H1 (cell line): ENCODE data around the gene CLDN24. TPM values are rescaled to one million over a fixed set of nuclear protein-coding genes. Genes with fewer than 3 reads are reported as not detected.

Source experiments
- CTCF ChIA-PET: fragments of 300-600 bp; sonication (Branson Sonifier 250); formaldehyde crosslinking; loops from one replicate; lab custom pipeline; 2021; ENCODE audit not compliant: partially characterized antibody; lab: Charles Lee
- POLR2A ChIA-PET: fragments of 300-600 bp; sonication (Branson Sonifier 250); formaldehyde crosslinking; loops from one replicate; lab custom pipeline; 2021; ENCODE audit warnings: inconsistent platforms; ENCODE audit not compliant: partially characterized antibody; lab: Charles Lee
- DNase-seq, 2 experiments: peaks; one replicate each; pipeline versions ENCODE4 v3.0.0 to v3.0.0-alpha.2; 2010 to 2022; ENCODE audit warnings: low spot score in 2 of 2, low read depth in 1 of 2, mixed read lengths in 1 of 2
- FAIRE-seq: peaks from 2 replicates; lab custom pipeline; 2011; peaks lifted over from hg19 to GRCh38; lab: Jason Lieb, UNC
- H2AFZ ChIP-seq: 2 replicates; pipeline ENCODE4 v1.8.1; 2012; ENCODE audit warnings: low read length, inconsistent platforms
- H2AK5ac ChIP-seq: 2 replicates; pipeline ENCODE4 v1.6.1; 2013; ENCODE audit warnings: low read depth, low read length
- H2BK120ac ChIP-seq: replicated peaks from 2 replicates; pipeline ENCODE3; 2013; ENCODE audit warnings: low read depth, low read length, inconsistent platforms
- H2BK12ac ChIP-seq: 2 replicates; pipeline ENCODE4 v1.6.1; 2013; ENCODE audit warnings: low read depth, low read length
- H2BK15ac ChIP-seq: 2 replicates; pipeline ENCODE4 v1.6.1; 2013; ENCODE audit warnings: low read length
- H2BK20ac ChIP-seq: 2 replicates; pipeline ENCODE4 v1.6.1; 2013; ENCODE audit warnings: low read length
- H2BK5ac ChIP-seq: 2 replicates; pipeline ENCODE4 v1.6.1; 2013; ENCODE audit warnings: low read depth, low read length
- H3K14ac ChIP-seq: 2 replicates; pipeline ENCODE4 v1.6.1; 2013; ENCODE audit warnings: inconsistent platforms; ENCODE audit not compliant: insufficient read length
- H3K18ac ChIP-seq: 2 replicates; pipeline ENCODE4 v1.6.1; 2013; ENCODE audit warnings: low read length; ENCODE audit errors: extremely low read depth
- H3K23ac ChIP-seq: 2 replicates; pipeline ENCODE4 v1.6.1; 2013; ENCODE audit warnings: inconsistent platforms; ENCODE audit not compliant: insufficient read length
- H3K23me2 ChIP-seq: 2 replicates; pipeline ENCODE4 v1.6.1; 2013; ENCODE audit warnings: low read depth, low read length
- H3K27ac ChIP-seq: 2 replicates; pipeline ENCODE4 v1.6.1; 2011; ENCODE audit warnings: low read depth, low read length, inconsistent platforms
- H3K27me3 ChIP-seq, 4 experiments: replicated peaks in 1 of 4; 1 replicate in 1 of 4; 2 replicates in 3 of 4; pipeline versions ENCODE4 v1.6.1 to v1.8.1; 2011 to 2013; ENCODE audit warnings: low read length in 3 of 4, mild to moderate bottlenecking in 3 of 4, inconsistent platforms in 2 of 4, mixed read lengths in 2 of 4, moderate library complexity in 1 of 4; ENCODE audit not compliant: control insufficient read depth in 3 of 4, insufficient read depth in 3 of 4; ENCODE audit errors: extremely low read depth in 1 of 4
- H3K36me3 ChIP-seq, 4 experiments: 2 replicates each; pipeline versions ENCODE4 v1.6.1 to v1.8.1; 2011 to 2013; ENCODE audit warnings: mild to moderate bottlenecking in 4 of 4, low read length in 3 of 4, moderate library complexity in 2 of 4, control low read depth in 1 of 4, inconsistent platforms in 1 of 4; ENCODE audit not compliant: insufficient read depth in 4 of 4, control insufficient read depth in 2 of 4
- H3K4ac ChIP-seq: replicated peaks from 2 replicates; pipeline ENCODE3; 2013; ENCODE audit warnings: low read length, low read depth, mixed read lengths, inconsistent platforms; ENCODE audit not compliant: insufficient read length
- H3K4me1 ChIP-seq, 4 experiments: replicated peaks in 1 of 4; 1 replicate in 1 of 4; 2 replicates in 3 of 4; pipeline versions ENCODE4 v1.6.1 to v1.8.1; 2011 to 2013; ENCODE audit warnings: low read length in 3 of 4, inconsistent platforms in 2 of 4, mixed read lengths in 1 of 4; ENCODE audit not compliant: insufficient read depth in 4 of 4, control insufficient read depth in 3 of 4
- H3K4me2 ChIP-seq, 2 experiments: 2 replicates each; pipeline versions ENCODE4 v1.6.1 to v1.8.1; 2011 to 2013; ENCODE audit warnings: low read depth in 2 of 2, low read length in 2 of 2, control low read depth in 1 of 2, inconsistent platforms in 1 of 2, mild to moderate bottlenecking in 1 of 2; ENCODE audit not compliant: insufficient read depth in 1 of 2
- H3K4me3 ChIP-seq, 4 experiments: fragments of 200-600, 300-600 bp in 1 of 4; sonication (generic), shearing (Covaris generic), sonication (Bioruptor Twin) in 1 of 4; 2 replicates each; pipeline versions ENCODE4 v1.5.1 to v1.8.1; 2011 to 2016; ENCODE audit warnings: low read length in 4 of 4, low read depth in 3 of 4, control low read depth in 2 of 4, inconsistent platforms in 2 of 4, mild to moderate bottlenecking in 2 of 4, mixed read lengths in 1 of 4, moderate library complexity in 1 of 4; ENCODE audit not compliant: insufficient read depth in 2 of 4; ENCODE audit errors: extremely low read depth in 1 of 4
- H3K56ac ChIP-seq: replicated peaks from 2 replicates; pipeline ENCODE3; 2013; ENCODE audit warnings: low read depth, mild to moderate bottlenecking, mixed read lengths, low read length, inconsistent platforms; ENCODE audit not compliant: insufficient read length
- H3K79me1 ChIP-seq: 2 replicates; pipeline ENCODE4 v1.6.1; 2013; ENCODE audit warnings: low read depth, low read length, control low read depth
- H3K79me2 ChIP-seq, 2 experiments: 2 replicates each; pipeline versions ENCODE4 v1.6.1 to v1.8.1; 2012 to 2013; ENCODE audit warnings: low read length in 2 of 2, mild to moderate bottlenecking in 2 of 2, inconsistent platforms in 1 of 2; ENCODE audit not compliant: insufficient read depth in 2 of 2, control insufficient read depth in 1 of 2
- H3K9ac ChIP-seq, 4 experiments: replicated peaks in 1 of 4; 1 replicate in 1 of 4; 2 replicates in 3 of 4; pipeline versions ENCODE4 v1.6.1 to v1.8.1; 2011 to 2013; ENCODE audit warnings: low read depth in 3 of 4, low read length in 3 of 4, control low read depth in 2 of 4, mild to moderate bottlenecking in 2 of 4, moderate library complexity in 2 of 4, inconsistent platforms in 1 of 4; ENCODE audit errors: extremely low read depth in 1 of 4
- H3K9me3 ChIP-seq, 2 experiments: 2 replicates each; pipeline versions ENCODE4 v1.6.1 to v1.8.1; 2012 to 2013; ENCODE audit warnings: mild to moderate bottlenecking in 2 of 2, moderate library complexity in 2 of 2, control low read depth in 1 of 2, inconsistent platforms in 1 of 2, low read depth in 1 of 2, low read length in 1 of 2, mixed read lengths in 1 of 2; ENCODE audit not compliant: insufficient read depth in 2 of 2
- H4K20me1 ChIP-seq, 2 experiments: replicated peaks in 1 of 2; 2 replicates each; pipeline versions ENCODE3 to v1.8.1; 2011 to 2013; ENCODE audit warnings: inconsistent platforms in 2 of 2, low read length in 2 of 2, mild to moderate bottlenecking in 1 of 2; ENCODE audit not compliant: insufficient read depth in 2 of 2, control insufficient read depth in 1 of 2
- H4K5ac ChIP-seq: 2 replicates; pipeline ENCODE4 v1.6.1; 2013; ENCODE audit warnings: low read length, low read depth, mixed read lengths, inconsistent platforms; ENCODE audit not compliant: insufficient read length
- H4K8ac ChIP-seq: 2 replicates; pipeline ENCODE4 v1.8.0; 2013; ENCODE audit warnings: mild to moderate bottlenecking, moderate library complexity, low read length, inconsistent platforms; ENCODE audit not compliant: insufficient read depth; ENCODE audit errors: extremely low read depth
- H4K91ac ChIP-seq: replicated peaks from 2 replicates; pipeline ENCODE3; 2013; ENCODE audit warnings: low read length, mixed read lengths, inconsistent platforms; ENCODE audit not compliant: insufficient read length
- CTCF ChIP-seq, 3 experiments: IDR thresholded peaks; 1 replicate in 2 of 3; 2 replicates in 1 of 3; pipeline versions ENCODE4 v1.5.1 to v1.6.1; 2011; ENCODE audit warnings: low read length in 3 of 3, mild to moderate bottlenecking in 3 of 3, inconsistent platforms in 2 of 3, low read depth in 1 of 3, moderate library complexity in 1 of 3; ENCODE audit not compliant: insufficient read depth in 1 of 3; ENCODE audit errors: control extremely low read depth in 1 of 3
- EGR1 ChIP-seq: IDR thresholded peaks from 2 replicates; pipeline ENCODE4 v1.6.1; 2011; ENCODE audit warnings: low read depth, low read length, borderline replicate concordance
- HDAC2 ChIP-seq, 2 experiments: fragments of 300-600 bp in 1 of 2; sonication (generic) in 1 of 2; IDR thresholded peaks; 2 replicates each; pipeline ENCODE4 v1.6.1; 2011 to 2012; ENCODE audit warnings: low read depth in 2 of 2, low read length in 2 of 2, mild to moderate bottlenecking in 2 of 2, moderate library complexity in 2 of 2, borderline replicate concordance in 1 of 2, inconsistent platforms in 1 of 2
- KDM4A ChIP-seq: IDR thresholded peaks from one replicate; pipeline ENCODE4 v1.7.1; 2012; ENCODE audit warnings: low read depth, mild to moderate bottlenecking, moderate library complexity, low read length, inconsistent platforms; ENCODE audit not compliant: severe bottlenecking
- KDM5A ChIP-seq: fragments of 200-600 bp; IDR thresholded peaks from 2 replicates; pipeline ENCODE4 v1.7.1; 2012; ENCODE audit warnings: mild to moderate bottlenecking, low read length, inconsistent platforms, mixed read lengths
- POLR2A ChIP-seq, 2 experiments: IDR thresholded peaks; 1 replicate in 1 of 2; 2 replicates in 1 of 2; pipeline ENCODE4 v1.6.1; 2011; ENCODE audit warnings: low read depth in 2 of 2, low read length in 2 of 2, mild to moderate bottlenecking in 2 of 2; ENCODE audit errors: control extremely low read depth in 1 of 2
- POU5F1 ChIP-seq: IDR thresholded peaks from 2 replicates; pipeline ENCODE4 v1.6.1; 2011; ENCODE audit warnings: low read depth, mild to moderate bottlenecking, low read length, moderate library complexity
- RBBP5 ChIP-seq: IDR thresholded peaks from 2 replicates; pipeline ENCODE4 v1.7.1; 2012; ENCODE audit warnings: low read depth, mild to moderate bottlenecking, inconsistent platforms, low read length, moderate library complexity, borderline replicate concordance
- TAF1 ChIP-seq: IDR thresholded peaks from 2 replicates; pipeline ENCODE4 v1.6.1; 2011; ENCODE audit warnings: mild to moderate bottlenecking, low read depth, low read length
- TAF7 ChIP-seq: optimal IDR thresholded peaks from 2 replicates; pipeline ENCODE3; 2011; ENCODE audit warnings: low read depth, mild to moderate bottlenecking, inconsistent platforms, low read length, moderate library complexity, borderline replicate concordance
- USF2 ChIP-seq: IDR thresholded peaks from 2 replicates; pipeline ENCODE4 v1.6.1; 2011; ENCODE audit warnings: low read length, improper control_type of control experiment
- WGBS, 2 experiments: shearing (Covaris generic) in 1 of 2; methylation state at CpG; one replicate each; pipeline versions ENCODE4 v1.1.6 to v1.1.7; 2013 to 2015; ENCODE audit warnings: low lambda C conversion rate in 2 of 2, mixed read lengths in 2 of 2, inconsistent platforms in 1 of 2, low coverage in 1 of 2, missing lambda C conversion rate in 1 of 2; ENCODE audit not compliant: insufficient replicate concordance in 2 of 2, insufficient coverage in 1 of 2, insufficient read length in 1 of 2; ENCODE audit errors: extremely low coverage in 1 of 2, missing lambda C conversion rate in 1 of 2; 5-methylcytosine and 5-hydroxymethylcytosine counted together
- polyA plus RNA-seq, 7 experiments: library from polyadenylated mRNA; depleted of rRNA in 3 of 7; stranded (reverse) in 5 of 7; unstranded in 2 of 7; fragments of >200 nt in 5 of 7; fragments of 200-250 nt in 2 of 7; gene quantifications; 1 replicate in 5 of 7; 2 replicates in 1 of 7; 4 replicates in 1 of 7; pipeline versions ENCODE4 v1.2.1 to v1.2.3, GENCODE V29; 2011 to 2013; ENCODE audit warnings: missing spikeins in 2 of 7, mixed read lengths in 2 of 7
- total RNA-seq: library from RNA; stranded (reverse); fragmentation: NEBNext Ultra II Directional; extraction: Animal tissue kit (Norgen Biotek cat#: 25700); gene quantifications from 2 replicates; pipeline ENCODE4 v1.2.1, GENCODE V29; 2021

The CLDN24 gene
- total and polyA plus RNA-seq, 2 of the 8 experiments (the other 6 are each of a cell fraction or from before 2014, with no cell fraction given) = not detected

- DNase-seq (no peak), FAIRE-seq (no peak)
- Histone ChIP-seq H3K9me3 (peaks cover 5 to 6% of the 10 kb centered on the region in 2 experiments; a peak in 1 of 4 replicates), H3K4me2 (no peak overlapping the region), H2AFZ (no peak overlapping the region), H2BK5ac (no peak overlapping the region), H3K4me3 (no peak overlapping the region), H3K9ac (no peak overlapping the region), H3K4ac (no peak overlapping the region), H4K91ac (no peak overlapping the region), H2BK120ac (no peak overlapping the region), H3K79me2 (no peaks in the 10 kb centered on the region), H4K5ac (no peak overlapping the region), H3K23me2 (no peaks in the 10 kb centered on the region), H2AK5ac (no peak overlapping the region), H3K56ac (no peak overlapping the region), H2BK15ac (no peak overlapping the region), H4K8ac (no peak overlapping the region), H4K20me1 (no peaks in the 10 kb centered on the region), H3K79me1 (no peaks in the 10 kb centered on the region), H3K27ac (no peak overlapping the region), H3K27me3 (no peaks in the 10 kb centered on the region), H3K14ac (no peak overlapping the region), H2BK20ac (no peak overlapping the region), H3K36me3 (no peaks in the 10 kb centered on the region; a peak in 1 of 8 replicates), H3K18ac (no peak overlapping the region), H3K23ac (no peak overlapping the region), H2BK12ac (no peak overlapping the region), H3K4me1 (no peaks in the 10 kb centered on the region)
- WGBS, 2 experiments = 88% methylated on average over 6 of the region's 6 CpGs; no CpG with 5 or more reads in 1 of the 2 experiments
- CTCF ChIA-PET = interaction anchor here (1.1 kb wide), 1 partner anchor 56 kb away, joined by 3 read pairs; no protein-coding TSS in a partner anchor
- POLR2A ChIA-PET = no interaction called here
- TF ChIP-seq POLR2A (IDR thresholded peaks at IDR 0.05; ENCODE audit: control extremely low read depth in 1 of 2, low read depth in 2 of 2, low read length in 2 of 2) = no peak
- no peak for TF ChIP-seq HDAC2 (IDR thresholded peaks at IDR 0.05; ENCODE audit: borderline replicate concordance in 1 of 2, low read depth in 2 of 2, low read length in 2 of 2)
- no peak for TF ChIP-seq TAF1
- no peak for TF ChIP-seq CTCF (IDR thresholded peaks at IDR 0.05; ENCODE audit: control extremely low read depth in 1 of 3, insufficient read depth in 1 of 3, low read depth in 1 of 3, low read length in 3 of 3)
- TF ChIP-seq KDM5A = no peak
- no peak for TF ChIP-seq RBBP5
- no peak for TF ChIP-seq TAF7
- TF ChIP-seq EGR1 = no peak
- TF ChIP-seq USF2 = no peak
- no peak for TF ChIP-seq POU5F1
- no peak for TF ChIP-seq KDM4A
Measured at GRCh38 chr4:183323295-183323694, 1.1 kb upstream of the CLDN24 start.
